22Rv1 (cell line): ENCODE results near the gene TMIGD2.

Source experiments
- H3K27ac ChIP-seq: fragments of 450-650 bp; 2 replicates; pipeline ENCODE4 v1.5.1; 2017
- CTCF ChIP-seq: fragments of 450-650 bp; IDR thresholded peaks from 2 replicates; pipeline ENCODE4 v1.5.1; 2017; ENCODE audit warnings: mild to moderate bottlenecking
- ZFX ChIP-seq: fragments of 450-650 bp; IDR thresholded peaks from 2 replicates; pipeline ENCODE4 v1.6.1; 2017; ENCODE audit warnings: antibody characterized with exemption, borderline replicate concordance

TMIGD2 gene

GRCh38 chr19:4267101-4267900 is 34.9 kb downstream of the TMIGD2 start:
- TF ChIP-seq CTCF (peak; percentile 91), ZFX (no peak)
- H3K27ac ChIP-seq = peak overlapping the region; percentile 43

- H3K27ac ChIP-seq = no peak overlapping the region
Measured at GRCh38 chr19:4266253-4267000, 35.8 kb downstream of the TMIGD2 start.

GRCh38 chr19:4264812-4265211 is 37.4 kb downstream of the TMIGD2 start:
- no peak for TF ChIP-seq CTCF
- TF ChIP-seq ZFX = no peak
- H3K27ac ChIP-seq = no peak overlapping the region

More at GRCh38 chr19:4266253-4267000, 35.8 kb downstream of the TMIGD2 start:
- TF ChIP-seq ZFX (no peak), CTCF (no peak)

GRCh38 chr19:4260613-4261191 is 41.5 kb downstream of the TMIGD2 start:
- H3K27ac ChIP-seq = no peak overlapping the region
- TF ChIP-seq CTCF = no peak
- no peak for TF ChIP-seq ZFX

GRCh38 chr19:4258181-4258580 is 44.0 kb downstream of the TMIGD2 start:
- no peak overlapping the region for H3K27ac ChIP-seq
- no peak for TF ChIP-seq CTCF
- no peak for TF ChIP-seq ZFX

GRCh38 chr19:4257025-4257424 is 45.2 kb downstream of the TMIGD2 start:
- H3K27ac ChIP-seq = no peak overlapping the region
- TF ChIP-seq CTCF = no peak
- no peak for TF ChIP-seq ZFX

GRCh38 chr19:4256563-4256962 is 45.6 kb downstream of the TMIGD2 start:
- TF ChIP-seq CTCF (peak; percentile 29; the same call in 1 of the 2 replicates), ZFX (no peak)
- H3K27ac ChIP-seq = no peak overlapping the region
